ENCODE results near the gene STPG3.
"Not testable (repeated sequence)": the region's sequence is repeated elsewhere in the genome, so short reads cannot be mapped to it uniquely, and the experiment has no call there.

Gene STPG3

DNA sequence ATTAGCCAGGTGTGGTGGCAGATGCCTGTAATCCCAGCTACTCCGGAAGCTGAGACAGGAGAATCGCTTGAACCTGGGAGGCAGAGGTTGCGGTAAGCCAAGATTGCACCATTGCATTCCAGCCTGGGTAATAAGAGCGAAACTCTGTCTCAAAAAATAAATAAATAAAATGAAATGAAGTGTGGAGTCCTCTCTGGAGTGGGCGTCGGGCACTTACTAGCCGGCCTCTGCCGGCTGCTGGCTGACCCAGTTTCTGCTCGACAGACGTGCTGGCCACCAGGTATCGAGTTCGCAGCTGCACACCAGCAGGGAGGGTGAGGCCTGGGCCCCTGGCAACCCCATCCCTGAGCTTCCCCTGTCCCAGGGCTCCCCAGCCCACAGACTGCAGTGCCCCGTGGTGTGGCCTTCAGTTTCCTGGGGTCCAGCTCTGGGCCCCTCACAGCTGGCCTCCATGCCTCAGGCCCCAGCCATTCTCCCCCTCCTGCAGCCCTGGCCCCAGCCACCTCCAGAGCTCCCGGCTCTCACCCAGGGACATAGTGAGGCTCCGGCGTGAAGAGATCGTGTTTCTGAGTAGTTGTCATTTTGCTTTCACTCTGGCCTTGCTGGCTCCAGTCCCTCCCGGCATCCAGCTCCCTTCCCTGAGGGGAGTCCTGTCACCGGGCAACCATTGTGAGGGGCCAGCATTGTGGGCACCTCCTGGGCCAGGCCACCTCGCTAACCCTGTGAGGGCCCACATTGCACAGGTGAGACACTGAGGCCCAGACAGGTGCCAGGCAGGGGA, 3.8 kb upstream of the STPG3 start:
- no peak for DNase-seq

DNA sequence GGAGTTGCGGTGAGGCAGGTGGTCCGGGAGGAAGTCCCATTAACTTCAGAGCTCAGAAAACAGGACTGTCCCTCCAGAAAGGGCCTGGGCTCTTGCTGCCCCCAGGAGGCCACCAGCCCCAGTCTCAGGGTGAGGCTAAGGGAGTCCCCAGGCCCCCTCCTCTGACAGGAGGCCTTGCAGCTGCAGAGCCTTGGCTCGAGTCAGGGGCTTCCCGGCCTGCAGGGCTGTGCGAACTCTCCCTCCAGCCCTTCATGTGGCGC, 3.2 kb upstream of the STPG3 start:
- no peak for DNase-seq

- DNase-seq: no peak
Observed at GRCh38 chr9:137250329-137251193, 525 bp upstream of the STPG3 start.

- no peak for DNase-seq
Observed at GRCh38 chr9:137251490-137252268, 593 bp downstream of the STPG3 start.

- no peak for DNase-seq
Observed at GRCh38 chr9:137252555-137253506, 1.7 kb downstream of the STPG3 start.

- DNase-seq: no peak
Observed at GRCh38 chr9:137253717-137254623, 2.9 kb downstream of the STPG3 start.

GRCh38 chr9:137254624-137255447, 3.8 kb downstream of the STPG3 start, which contains the start of gene NELFB:
NELFB (plus strand) TSS chr9:137255327.
- peak; percentile 99 for DNase-seq

DNA sequence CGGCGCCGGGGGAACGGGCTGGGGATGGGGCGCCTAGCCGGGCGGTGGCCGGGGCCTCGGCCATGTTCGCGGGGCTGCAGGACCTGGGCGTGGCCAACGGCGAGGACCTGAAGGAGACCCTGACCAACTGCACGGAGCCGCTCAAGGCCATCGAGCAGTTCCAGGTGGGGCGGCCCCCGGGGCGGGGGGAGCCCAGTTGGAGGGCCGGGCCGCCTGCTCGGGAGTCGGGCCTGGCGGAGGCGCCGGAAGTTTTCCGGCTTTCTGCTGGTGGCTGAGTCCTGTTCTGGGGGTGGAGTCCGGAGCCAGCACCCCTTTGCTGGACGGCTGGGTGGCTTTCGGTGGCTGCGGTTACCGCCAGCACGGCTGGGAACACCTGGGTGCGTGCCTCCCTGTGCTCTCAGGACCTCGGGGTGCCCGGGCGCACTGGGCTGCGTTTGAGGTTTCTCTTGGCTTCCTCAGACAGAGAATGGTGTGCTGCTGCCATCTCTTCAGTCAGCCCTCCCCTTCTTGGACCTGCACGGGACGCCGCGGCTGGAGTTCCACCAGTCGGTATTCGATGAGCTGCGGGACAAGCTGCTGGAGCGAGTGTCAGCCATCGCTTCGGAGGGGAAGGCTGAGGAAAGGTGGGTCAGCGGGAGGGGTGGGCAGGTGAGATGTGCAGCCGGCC, 4.5 kb downstream of the STPG3 start:
- no peak for DNase-seq

DNA sequence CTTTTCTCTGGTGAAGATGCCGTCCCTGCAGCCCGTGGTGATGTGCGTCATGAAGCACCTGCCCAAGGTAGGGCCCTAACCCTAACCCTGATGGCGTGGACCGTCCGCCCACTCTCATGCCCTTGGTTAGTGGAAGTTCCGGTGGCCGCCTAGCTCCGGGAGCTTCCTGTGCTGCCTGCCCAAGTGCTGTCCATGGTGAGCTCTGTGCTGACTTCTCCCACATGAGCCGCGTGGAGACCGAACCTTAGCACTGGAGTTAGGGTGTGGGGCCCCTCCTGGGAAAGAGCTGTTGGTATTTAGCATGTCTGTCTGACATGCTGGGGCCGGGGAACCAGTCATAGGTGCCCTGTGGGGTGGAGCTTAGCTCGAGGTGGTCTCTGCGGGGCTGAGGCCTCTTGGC, 5.3 kb downstream of the STPG3 start:
- no peak for DNase-seq

- DNase-seq: no peak
Observed at GRCh38 chr9:137256856-137257255, 5.8 kb downstream of the STPG3 start.

GRCh38 chr9:137262173-137262908, 11.3 kb downstream of the STPG3 start:
- DNase-seq: not testable (repeated sequence)

DNA sequence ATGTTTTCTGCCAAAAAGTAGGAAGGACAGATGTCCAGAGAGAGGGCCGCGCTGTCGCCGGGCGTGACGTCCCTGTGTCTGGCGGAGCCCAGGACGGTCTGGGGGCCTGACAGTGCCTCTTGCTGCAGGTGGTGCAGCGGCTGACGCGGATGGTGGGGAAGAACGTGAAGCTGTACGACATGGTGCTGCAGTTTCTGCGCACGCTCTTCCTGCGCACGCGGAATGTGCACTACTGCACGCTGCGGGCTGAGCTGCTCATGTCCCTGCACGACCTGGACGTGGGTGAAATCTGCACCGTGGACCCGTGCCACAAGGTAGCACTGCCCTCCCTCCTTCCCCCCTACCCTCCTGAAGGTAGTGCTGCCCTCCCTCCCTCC, 11.8 kb downstream of the STPG3 start:
- no peak for DNase-seq

- no peak for DNase-seq
Observed at GRCh38 chr9:137263506-137263905, 12.4 kb downstream of the STPG3 start.

GRCh38 chr9:137264067-137264466, 13.0 kb downstream of the STPG3 start:
- DNase-seq: no peak

- no peak for DNase-seq
Observed at GRCh38 chr9:137265496-137266161, 14.5 kb downstream of the STPG3 start.

GRCh38 chr9:137266162-137266527, 15.1 kb downstream of the STPG3 start:
- DNase-seq: no peak

DNA sequence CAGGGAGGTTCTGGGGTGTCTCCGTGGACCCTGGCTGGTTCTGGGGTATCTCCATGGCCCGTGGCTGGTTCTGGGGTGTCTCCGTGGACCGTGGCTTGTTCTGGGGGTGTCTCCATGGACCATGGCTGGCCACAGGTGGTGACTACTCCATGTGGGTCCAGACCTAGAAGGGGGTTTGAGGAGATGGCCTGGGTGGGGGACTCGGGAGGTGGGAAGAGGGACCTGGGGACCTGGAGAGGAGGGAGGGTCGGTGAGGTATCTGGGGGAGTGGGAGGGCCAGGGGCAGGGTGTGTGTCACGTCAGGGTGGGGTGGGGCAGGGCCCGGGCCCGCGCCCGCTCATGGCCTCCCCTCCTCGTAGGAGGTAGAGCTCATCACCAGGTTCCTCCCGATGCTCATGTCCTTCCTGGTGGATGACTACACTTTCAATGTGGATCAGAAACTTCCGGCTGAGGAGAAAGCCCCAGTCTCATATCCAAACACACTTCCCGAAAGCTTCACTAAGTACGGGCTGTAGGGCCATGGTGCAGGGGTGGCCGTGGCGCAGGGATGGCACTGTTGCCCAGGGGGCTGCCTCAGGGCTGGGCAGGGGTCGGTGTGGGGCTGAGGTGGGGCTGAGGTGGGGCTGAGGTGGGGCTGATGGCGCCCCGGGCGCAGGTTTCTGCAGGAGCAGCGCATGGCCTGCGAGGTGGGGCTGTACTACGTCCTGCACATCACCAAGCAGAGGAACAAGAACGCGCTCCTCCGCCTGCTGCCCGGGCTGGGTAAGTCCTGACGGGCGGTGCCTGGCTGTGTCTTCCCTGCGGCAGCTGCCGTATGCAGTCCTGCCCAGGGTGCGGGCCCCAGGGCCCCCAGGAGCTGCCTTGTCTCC, 15.7 kb downstream of the STPG3 start:
- DNase-seq: no peak
